ENCODE results near the gene ITGB2.

ITGB2 gene

GRCh38 chr21:44955141-44955797 lies 34.6 kb upstream of the ITGB2 start:
- no peak for DNase-seq

- no peak for DNase-seq
Observed at GRCh38 chr21:44954281-44954771, 33.6 kb upstream of the ITGB2 start.

GRCh38 chr21:44953628-44954021 lies 32.9 kb upstream of the ITGB2 start:
- DNase-seq: no peak

GRCh38 chr21:44952929-44953627 lies 32.4 kb upstream of the ITGB2 start:
- no peak for DNase-seq

GRCh38 chr21:44952116-44952928 lies 31.6 kb upstream of the ITGB2 start:
- DNase-seq: no peak

GRCh38 chr21:44951186-44951915 lies 30.7 kb upstream of the ITGB2 start:
- DNase-seq: no peak

- no peak for DNase-seq
Observed at GRCh38 chr21:44950351-44950750, 29.7 kb upstream of the ITGB2 start.

- no peak for DNase-seq
Observed at GRCh38 chr21:44949779-44950198, 29.1 kb upstream of the ITGB2 start.

GRCh38 chr21:44949161-44949778 lies 28.6 kb upstream of the ITGB2 start:
- no peak for DNase-seq

GRCh38 chr21:44948426-44949120 lies 27.9 kb upstream of the ITGB2 start:
- DNase-seq: no peak

- DNase-seq: no peak
Observed at GRCh38 chr21:44947930-44948331, 27.2 kb upstream of the ITGB2 start.

- no peak for DNase-seq
Observed at GRCh38 chr21:44947111-44947929, 26.6 kb upstream of the ITGB2 start.

GRCh38 chr21:44946254-44947041 lies 25.7 kb upstream of the ITGB2 start:
- no peak for DNase-seq

- no peak for DNase-seq
Observed at GRCh38 chr21:44944596-44944995, 23.9 kb upstream of the ITGB2 start.

- no peak for DNase-seq
Observed at GRCh38 chr21:44943686-44944550, 23.2 kb upstream of the ITGB2 start.

GRCh38 chr21:44943005-44943685 lies 22.4 kb upstream of the ITGB2 start:
- DNase-seq: no peak

- DNase-seq: no peak
Observed at GRCh38 chr21:44942566-44942965, 21.9 kb upstream of the ITGB2 start.

- DNase-seq: no peak
Observed at GRCh38 chr21:44941567-44941966, 20.9 kb upstream of the ITGB2 start.
